ENCODE data around the gene PCBD1.
"Not testable (repeated sequence)": the region's sequence is repeated elsewhere in the genome, so short reads cannot be mapped to it uniquely, and the experiment has no call there.

PCBD1 gene

GRCh38 chr10:70885481-70885880, 2.9 kb downstream of the PCBD1 start:
- no peak for DNase-seq
- intact Hi-C loops (cut with DNase I) = no loop called here

- intact Hi-C loops (cut with DNase I) = loop anchor here (5.0 kb wide), 2 partner anchors 67 to 122 kb away; partner anchors contain the start of gene SGPL1
- DNase-seq = no peak
Measured at GRCh38 chr10:70884741-70885140, 3.6 kb downstream of the PCBD1 start.

- DNase-seq = peak; percentile 68 to 94 (median 85)
- intact Hi-C loops (cut with DNase I) = loop anchor here (5.0 kb wide), 2 partner anchors 63 to 118 kb away; partner anchors contain the start of gene SGPL1
Measured at GRCh38 chr10:70880077-70880534, 8.3 kb downstream of the PCBD1 start.

GRCh38 chr10:70879207-70879606, 9.2 kb downstream of the PCBD1 start:
- intact Hi-C loops (cut with DNase I) = loop anchor here (5.0 kb wide), 1 partner anchor 327 kb away; no protein-coding TSS in a partner anchor

GRCh38 chr10:70874061-70874460, 14.3 kb downstream of the PCBD1 start:
- no peak for DNase-seq
- intact Hi-C loops (cut with DNase I) = no loop called here

More at GRCh38 chr10:70879207-70879606, 9.2 kb downstream of the PCBD1 start:
- no peak for DNase-seq

GRCh38 chr10:70872291-70872690, 16.1 kb downstream of the PCBD1 start:
- intact Hi-C loops (cut with DNase I) = no loop called here
- no peak for DNase-seq

GRCh38 chr10:70866424-70866823, 21.9 kb downstream of the PCBD1 start:
- DNase-seq = no peak
- intact Hi-C loops (cut with DNase I) = no loop called here

- DNase-seq = no peak
Measured at GRCh38 chr10:70864935-70865334, 23.4 kb downstream of the PCBD1 start.

GRCh38 chr10:70863470-70864160, 24.8 kb downstream of the PCBD1 start:
- intact Hi-C loops (cut with DNase I) = no loop called here
- no peak for DNase-seq

More at GRCh38 chr10:70864935-70865334, 23.4 kb downstream of the PCBD1 start:
- intact Hi-C loops (cut with DNase I) = no loop called here

GRCh38 chr10:70861495-70862197, 26.7 kb downstream of the PCBD1 start:
- DNase-seq; intact Hi-C loops (cut with DNase I): not testable (repeated sequence)

GRCh38 chr10:70858759-70859158, 29.6 kb downstream of the PCBD1 start:
- intact Hi-C loops (cut with DNase I) = no loop called here
- no peak for DNase-seq

GRCh38 chr10:70856454-70856853, 31.9 kb downstream of the PCBD1 start:
- intact Hi-C loops (cut with DNase I) = no loop called here
- DNase-seq = peak in 1 of 42 donors; percentile 34

- intact Hi-C loops (cut with DNase I) = no loop called here
- DNase-seq = no peak
Measured at GRCh38 chr10:70853457-70853856, 34.9 kb downstream of the PCBD1 start.

- intact Hi-C loops (cut with DNase I) = no loop called here
- DNase-seq = no peak
Measured at GRCh38 chr10:70853038-70853437, 35.3 kb downstream of the PCBD1 start.

- intact Hi-C loops (cut with DNase I) = no loop called here
- DNase-seq = no peak
Measured at GRCh38 chr10:70851597-70852475, 36.5 kb downstream of the PCBD1 start.

GRCh38 chr10:70850097-70850496, 38.3 kb downstream of the PCBD1 start:
- no peak for DNase-seq
- intact Hi-C loops (cut with DNase I) = no loop called here

GRCh38 chr10:70849582-70850016, 38.8 kb downstream of the PCBD1 start:
- intact Hi-C loops (cut with DNase I) = no loop called here
- no peak for DNase-seq

GRCh38 chr10:70847659-70848360, 40.6 kb downstream of the PCBD1 start:
- intact Hi-C loops (cut with DNase I) = no loop called here
- DNase-seq = no peak

GRCh38 chr10:70846795-70847194, 41.6 kb downstream of the PCBD1 start:
- intact Hi-C loops (cut with DNase I) = no loop called here
- DNase-seq = no peak
